ENCODE measurements around the gene GRAP2.

Gene GRAP2

DNA sequence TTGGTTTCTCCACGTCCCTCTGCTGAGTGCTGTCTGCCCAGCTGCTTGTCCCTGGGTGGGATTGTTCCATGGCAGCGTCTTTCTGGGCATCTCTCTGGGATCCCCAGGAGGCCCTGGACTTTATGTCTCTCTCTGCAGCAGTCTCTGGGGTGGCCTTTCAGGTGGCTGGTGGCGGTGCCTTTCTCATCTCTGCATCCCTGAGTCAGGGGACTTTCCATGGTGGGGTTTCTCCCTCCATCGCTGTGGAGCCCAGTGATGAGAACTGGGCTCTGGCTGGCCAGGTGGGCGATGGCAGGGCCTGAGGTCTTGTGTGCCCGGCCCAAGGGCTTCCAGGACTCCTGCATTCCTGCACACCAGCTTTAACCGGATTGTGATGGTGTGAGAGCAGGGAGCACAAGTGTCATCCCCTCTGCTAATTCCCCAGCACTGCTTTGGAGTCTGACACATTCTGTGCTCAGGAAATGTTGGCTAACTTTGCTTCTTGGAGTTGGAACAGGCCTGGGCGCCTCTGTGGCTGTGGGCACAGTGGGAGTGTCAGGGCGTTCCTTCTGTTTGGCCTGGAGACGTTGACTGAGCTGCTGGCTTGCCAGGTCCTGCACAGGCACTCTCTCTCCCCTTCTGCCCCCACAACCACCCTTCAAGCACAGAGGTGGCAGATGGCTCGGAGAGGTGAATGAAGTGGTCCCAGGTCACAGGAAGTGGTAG, 121.8 kb downstream of the GRAP2 start:
- Histone ChIP-seq H2AFZ (ENCODE audit: low read length) (no peak overlapping the region), H4K20me1 (ENCODE audit: insufficient read depth, low read length, poor library complexity, severe bottlenecking) (no peaks in the 10 kb centered on the region), H3K4me2 (ENCODE audit: low read depth, low read length, poor library complexity, severe bottlenecking) (no peak overlapping the region), H3K9me2 (replicated peaks; ENCODE audit: low read depth, low read length) (no peaks in the 10 kb centered on the region), H3K36me3 (ENCODE audit: insufficient read depth, low read length) (no peaks in the 10 kb centered on the region), H3K27me3 (ENCODE audit: insufficient read depth, low read length, poor library complexity, severe bottlenecking) (no peaks in the 10 kb centered on the region), H3K9me3 (ENCODE audit: insufficient read depth, low read depth, low read length) (no peaks in the 10 kb centered on the region), H3K79me2 (ENCODE audit: insufficient read depth, low read length) (no peaks in the 10 kb centered on the region), H3K4me3 (ENCODE audit: low read length, poor library complexity, severe bottlenecking) (no peak overlapping the region), H3F3A (ENCODE audit: low read depth) (no peaks in the 10 kb centered on the region), H3K9ac (ENCODE audit: low read depth, low read length, poor library complexity, severe bottlenecking) (no peak overlapping the region), H3K4me1 (ENCODE audit: insufficient read depth, low read length, poor library complexity, severe bottlenecking) (peaks cover 9% of the 10 kb centered on the region)
- TF ChIP-seq, protein P1, sequence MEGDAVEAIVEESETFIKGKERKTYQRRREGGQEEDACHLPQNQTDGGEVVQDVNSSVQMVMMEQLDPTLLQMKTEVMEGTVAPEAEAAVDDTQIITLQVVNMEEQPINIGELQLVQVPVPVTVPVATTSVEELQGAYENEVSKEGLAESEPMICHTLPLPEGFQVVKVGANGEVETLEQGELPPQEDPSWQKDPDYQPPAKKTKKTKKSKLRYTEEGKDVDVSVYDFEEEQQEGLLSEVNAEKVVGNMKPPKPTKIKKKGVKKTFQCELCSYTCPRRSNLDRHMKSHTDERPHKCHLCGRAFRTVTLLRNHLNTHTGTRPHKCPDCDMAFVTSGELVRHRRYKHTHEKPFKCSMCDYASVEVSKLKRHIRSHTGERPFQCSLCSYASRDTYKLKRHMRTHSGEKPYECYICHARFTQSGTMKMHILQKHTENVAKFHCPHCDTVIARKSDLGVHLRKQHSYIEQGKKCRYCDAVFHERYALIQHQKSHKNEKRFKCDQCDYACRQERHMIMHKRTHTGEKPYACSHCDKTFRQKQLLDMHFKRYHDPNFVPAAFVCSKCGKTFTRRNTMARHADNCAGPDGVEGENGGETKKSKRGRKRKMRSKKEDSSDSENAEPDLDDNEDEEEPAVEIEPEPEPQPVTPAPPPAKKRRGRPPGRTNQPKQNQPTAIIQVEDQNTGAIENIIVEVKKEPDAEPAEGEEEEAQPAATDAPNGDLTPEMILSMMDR (conservative IDR thresholded peaks at IDR 0.05; ENCODE audit: low read length): no peak
- no peak for TF ChIP-seq EZH2phosphoT487 (IDR thresholded peaks at IDR 0.05; ENCODE audit: borderline replicate concordance)

Data from Loucy (cell line).